HCT116 (cell line): Measurements from ENCODE around the gene IMPG1. TPM values are rescaled to one million over a fixed set of nuclear protein-coding genes. Genes with fewer than 3 reads are reported as not detected.
"Not testable (repeated sequence)": the region's sequence is repeated elsewhere in the genome, so short reads cannot be mapped to it uniquely, and the experiment has no call there.

Experiments used
- ATAC-seq: fragments of 200-7000 bp; cut with Tn5 transposase; 2 replicates; pipeline ENCODE4 v1.9.1; 2020; ENCODE audit warnings: mild to moderate bottlenecking, moderate library complexity
- BruUV-seq: library from RNA; stranded (reverse); fragments of 400-500 nt; replicated peaks from 2 replicates; lab custom pipeline; 2021; lab: Mats Ljungman, UMichigan
- CTCF ChIA-PET: fragments of 300-600 bp; sonication (Branson Sonifier 250); formaldehyde crosslinking; loops from one replicate; lab custom pipeline; 2021; ENCODE audit warnings: antibody characterized with exemption; lab: Charles Lee
- POLR2A ChIA-PET: fragments of 300-600, 350-600 bp; sonication (Branson Sonifier 250); formaldehyde crosslinking; loops from one replicate; lab custom pipeline; 2021; ENCODE audit warnings: antibody characterized with exemption; lab: Charles Lee
- RAD21 ChIA-PET, 2 experiments: fragments of 300-600 bp; sonication (Branson Sonifier 250); formaldehyde crosslinking; loops; one replicate each; lab custom pipeline; 2023; ENCODE audit warnings: low total read pairs in 2 of 2; ENCODE audit not compliant: uncharacterized antibody in 2 of 2, unreplicated experiment in 2 of 2, low non-redundant PET in 1 of 2; lab: Charles Lee
- DNase-seq: peaks from one replicate; pipeline ENCODE4 v3.0.0-alpha.2; 2010; ENCODE audit warnings: low read depth, low spot score
- H2AFZ ChIP-seq: fragments of 200-600 bp; shearing (Covaris generic), sonication (generic); 2 replicates; pipeline ENCODE4 v1.6.1; 2017; ENCODE audit warnings: low read depth, mixed run types, mixed read lengths, antibody characterized with exemption, low read length; ENCODE audit not compliant: poor library complexity, severe bottlenecking
- H3K27ac ChIP-seq: 2 replicates; pipeline ENCODE4 v1.5.1; 2012; ENCODE audit warnings: low read depth, low read length
- H3K27me3 ChIP-seq: fragments of 200-600 bp; sonication (generic); 2 replicates; pipeline ENCODE4 v1.6.1; 2016; ENCODE audit warnings: mixed run types, low read length, mixed read lengths; ENCODE audit not compliant: insufficient read depth
- H3K36me3 ChIP-seq, 2 experiments: fragments of 200-500 bp in 1 of 2; fragments of 200-600 bp in 1 of 2; sonication (Bioruptor generic) in 1 of 2; sonication (generic) in 1 of 2; 2 replicates each; pipeline versions ENCODE4 v1.5.1 to v1.6.1; 2014 to 2016; ENCODE audit warnings: low read length in 2 of 2, inconsistent platforms in 1 of 2, mixed read lengths in 1 of 2, mixed run types in 1 of 2; ENCODE audit not compliant: insufficient read depth in 2 of 2, control insufficient read depth in 1 of 2
- H3K4me1 ChIP-seq, 2 experiments: fragments of 200-600 bp in 1 of 2; sonication (generic) in 1 of 2; 2 replicates each; pipeline versions ENCODE4 v1.5.1 to v1.6.1; 2012 to 2017; ENCODE audit warnings: low read length in 2 of 2, inconsistent platforms in 1 of 2, mild to moderate bottlenecking in 1 of 2, mixed read lengths in 1 of 2, mixed run types in 1 of 2, moderate library complexity in 1 of 2; ENCODE audit not compliant: insufficient read depth in 2 of 2, control insufficient read depth in 1 of 2
- H3K4me2 ChIP-seq: fragments of 200-600 bp; sonication (generic); 2 replicates; pipeline ENCODE4 v1.6.1; 2017; ENCODE audit warnings: mixed run types, low read length, mixed read lengths
- H3K4me3 ChIP-seq, 2 experiments: fragments of 200-600 bp in 1 of 2; sonication (generic) in 1 of 2; replicated peaks in 1 of 2; 2 replicates each; pipeline ENCODE4 v1.5.1; 2011 to 2016; ENCODE audit warnings: low read length in 2 of 2, control low read depth in 1 of 2, low read depth in 1 of 2, mild to moderate bottlenecking in 1 of 2, mixed read lengths in 1 of 2, mixed run types in 1 of 2
- H3K79me2 ChIP-seq: fragments of 200-600 bp; sonication (generic); 2 replicates; pipeline ENCODE4 v1.6.1; 2017; ENCODE audit warnings: mild to moderate bottlenecking, mixed run types, low read length, moderate library complexity, mixed read lengths; ENCODE audit not compliant: insufficient read depth
- H3K9ac ChIP-seq: fragments of 200-600 bp; sonication (generic); 2 replicates; pipeline ENCODE4 v1.6.1; 2016; ENCODE audit warnings: low read length, mixed read lengths
- H3K9me2 ChIP-seq: fragments of 200-600 bp; sonication (generic), shearing (Covaris generic); 2 replicates; pipeline ENCODE4 v1.6.1; 2017; ENCODE audit warnings: mixed run types, mild to moderate bottlenecking, moderate library complexity; ENCODE audit not compliant: insufficient read depth
- H3K9me3 ChIP-seq, 2 experiments: fragments of 200-500 bp in 1 of 2; fragments of 200-600 bp in 1 of 2; sonication (Bioruptor generic) in 1 of 2; sonication (generic) in 1 of 2; 2 replicates each; pipeline ENCODE4 v1.6.1; 2014 to 2017; ENCODE audit warnings: low read length in 2 of 2, mixed read lengths in 2 of 2, inconsistent platforms in 1 of 2, low read depth in 1 of 2, mild to moderate bottlenecking in 1 of 2, mixed run types in 1 of 2, moderate library complexity in 1 of 2; ENCODE audit not compliant: control insufficient read depth in 1 of 2, insufficient read depth in 1 of 2
- H4K20me1 ChIP-seq: fragments of 200-600 bp; sonication (generic), shearing (Covaris generic); 2 replicates; pipeline ENCODE4 v1.6.1; 2017; ENCODE audit warnings: mixed run types, mild to moderate bottlenecking, moderate library complexity; ENCODE audit not compliant: insufficient read depth
- REST ChIP-seq: IDR thresholded peaks from 2 replicates; pipeline ENCODE4 v1.6.1; 2012; ENCODE audit warnings: low read depth
- SIN3A ChIP-seq: IDR thresholded peaks from 2 replicates; pipeline ENCODE4 v1.6.1; 2012; ENCODE audit warnings: low read depth
- SP1 ChIP-seq: IDR thresholded peaks from 2 replicates; pipeline ENCODE4 v1.6.1; 2012; ENCODE audit warnings: low read depth
- TCF7L2 ChIP-seq: IDR thresholded peaks from 2 replicates; pipeline ENCODE4 v1.7.0; 2011; ENCODE audit warnings: borderline replicate concordance, inconsistent platforms; ENCODE audit not compliant: insufficient read depth, insufficient read length; ENCODE audit errors: extremely low read depth
- ZBTB33 ChIP-seq: IDR thresholded peaks from 2 replicates; pipeline ENCODE4 v1.6.1; 2011; ENCODE audit warnings: mild to moderate bottlenecking, low read length, moderate library complexity; ENCODE audit not compliant: insufficient replicate concordance; ENCODE audit errors: extremely low read depth
- intact Hi-C: fragments of 100-400 bp; cut with micrococcal nuclease; formaldehyde crosslinking; loops from 2 replicates; pipeline ENCODE4 v1.10.0; 2022
- total RNA-seq: library from RNA; stranded (reverse); gene quantifications from one replicate; pipeline ENCODE4 v1.2.1, GENCODE V29; 2021; ENCODE audit not compliant: unreplicated experiment

Gene IMPG1
- total RNA-seq, 1 experiment from 2014 or later = not detected

- no peak for TF ChIP-seq ZBTB33
- no peak for TF ChIP-seq SP1
- TF ChIP-seq TCF7L2 = no peak
- TF ChIP-seq REST = no peak
- no peak for TF ChIP-seq SIN3A
Measured at GRCh38 chr6:75906871-75907270, 165.6 kb downstream of the IMPG1 start (continued).

GRCh38 chr6:75905129-75905528, 167.3 kb downstream of the IMPG1 start:
- H3K79me2 ChIP-seq, H3K27ac ChIP-seq, DNase-seq, intact Hi-C loops, H3K4me2 ChIP-seq, H3K27me3 ChIP-seq, H2AFZ ChIP-seq, H3K4me3 ChIP-seq, BruUV-seq, H4K20me1 ChIP-seq, H3K9me3 ChIP-seq, H3K9ac ChIP-seq, H3K9me2 ChIP-seq, RAD21 ChIA-PET, H3K4me1 ChIP-seq, H3K36me3 ChIP-seq, POLR2A ChIA-PET, ATAC-seq: not testable (repeated sequence)
- CTCF ChIA-PET = interaction anchor here (1.7 kb wide), 1 partner anchor 11 kb away, joined by 10 read pairs; no protein-coding TSS in a partner anchor

GRCh38 chr6:75900216-75900615, 172.2 kb downstream of the IMPG1 start:
- H3K27ac ChIP-seq, H3K9ac ChIP-seq, POLR2A ChIA-PET, H4K20me1 ChIP-seq, intact Hi-C loops, H3K9me2 ChIP-seq, BruUV-seq, CTCF ChIA-PET, H3K27me3 ChIP-seq, H3K36me3 ChIP-seq, H3K9me3 ChIP-seq, H3K4me3 ChIP-seq, H3K4me2 ChIP-seq, ATAC-seq, H3K79me2 ChIP-seq, RAD21 ChIA-PET, H3K4me1 ChIP-seq, H2AFZ ChIP-seq, DNase-seq: not testable (repeated sequence)
